SKM-1 (cell line): ENCODE data around the gene NF1.
"Not testable (repeated sequence)": the region's sequence is repeated elsewhere in the genome, so short reads cannot be mapped to it uniquely, and the experiment has no call there.

Source experiments
- DNase-seq: peaks from one replicate; lab custom pipeline; 2025; ENCODE audit not compliant: unreplicated experiment; lab: John Stamatoyannopoulos, UW

NF1 gene

DNA sequence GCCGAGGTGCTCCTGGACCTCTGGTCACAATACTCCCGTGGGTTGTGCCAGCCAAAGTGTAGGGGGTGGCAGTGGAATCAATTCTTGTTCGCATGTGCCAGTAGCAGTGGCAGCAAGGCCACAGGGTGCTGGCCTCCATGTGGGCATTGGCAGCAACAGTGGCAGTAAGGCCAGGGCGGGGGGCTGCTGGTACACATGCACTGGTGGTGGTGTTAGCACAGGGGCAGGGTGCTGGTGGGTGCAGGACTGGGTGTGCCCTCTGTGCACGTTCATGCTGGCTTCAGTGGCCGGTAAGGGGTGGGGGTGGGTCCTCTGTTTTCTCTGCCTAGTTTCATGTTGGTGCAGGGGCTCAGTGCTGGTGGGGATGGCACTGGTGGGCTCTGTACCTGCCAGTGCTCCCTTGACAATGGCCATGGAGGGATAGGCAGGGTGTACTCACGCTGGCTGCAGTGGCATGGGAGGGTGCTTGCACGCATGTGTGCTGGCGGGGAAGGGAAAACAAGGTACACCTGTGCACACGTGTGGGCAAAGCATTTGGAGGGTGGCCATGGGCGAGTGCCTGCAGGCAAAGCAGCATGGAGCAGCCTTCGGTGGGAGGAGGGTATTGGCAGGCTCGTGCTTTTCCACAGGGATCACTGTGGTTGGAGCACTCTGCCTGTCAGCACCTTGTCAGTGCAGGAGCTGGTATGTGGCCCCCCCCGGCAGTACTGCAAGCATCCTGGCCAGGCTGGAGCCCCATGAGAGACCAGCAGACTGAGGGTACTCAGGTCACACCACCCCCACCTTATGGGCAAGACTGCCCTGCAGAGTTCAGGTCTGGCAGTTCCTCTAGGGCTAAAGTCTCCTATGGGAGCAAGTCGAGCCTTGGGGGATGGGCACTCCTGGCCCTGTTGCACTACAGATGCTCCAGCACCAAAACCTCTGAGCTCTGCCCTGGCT lies 35.8 kb downstream of the NF1 start:
- no peak for DNase-seq

DNA sequence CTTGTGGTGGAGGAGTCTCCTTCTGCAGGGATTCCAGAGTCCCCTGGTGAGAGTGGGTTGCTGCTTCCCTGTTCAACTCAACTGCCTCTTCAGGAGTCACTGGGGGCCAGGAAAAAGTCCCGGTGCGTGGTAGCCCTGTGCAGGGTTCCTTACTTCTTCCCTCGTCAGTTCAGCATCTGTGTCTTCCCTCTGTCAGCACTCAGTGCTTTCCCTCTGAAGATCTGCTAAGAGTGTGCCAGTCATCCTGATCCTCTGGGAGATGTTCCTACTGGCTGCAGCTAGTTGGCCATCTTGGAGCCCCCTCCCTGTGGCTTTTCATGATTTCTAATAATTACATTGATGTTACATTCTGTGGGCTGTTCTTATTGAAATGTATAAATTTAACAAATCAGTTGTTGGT lies 36.5 kb downstream of the NF1 start:
- DNase-seq = no peak

DNA sequence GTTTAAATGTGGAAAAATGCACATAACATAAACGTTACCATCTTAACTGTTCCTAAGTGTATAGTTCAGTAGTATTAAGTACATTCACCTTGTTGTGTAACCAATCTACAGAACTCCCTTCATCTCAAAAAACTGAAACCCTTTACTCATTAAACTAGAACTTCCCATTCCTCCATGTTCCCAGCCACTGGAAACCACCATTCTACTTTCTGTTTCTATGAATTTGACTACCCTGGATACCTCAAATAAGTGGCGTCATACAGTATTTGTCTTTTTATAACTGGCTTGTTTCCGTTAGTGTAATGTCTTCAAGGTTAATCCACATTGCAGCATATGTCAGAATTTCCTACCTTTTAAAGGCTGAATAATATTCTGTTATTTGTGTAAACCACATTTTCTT lies 38.2 kb downstream of the NF1 start:
- DNase-seq = no peak

DNA sequence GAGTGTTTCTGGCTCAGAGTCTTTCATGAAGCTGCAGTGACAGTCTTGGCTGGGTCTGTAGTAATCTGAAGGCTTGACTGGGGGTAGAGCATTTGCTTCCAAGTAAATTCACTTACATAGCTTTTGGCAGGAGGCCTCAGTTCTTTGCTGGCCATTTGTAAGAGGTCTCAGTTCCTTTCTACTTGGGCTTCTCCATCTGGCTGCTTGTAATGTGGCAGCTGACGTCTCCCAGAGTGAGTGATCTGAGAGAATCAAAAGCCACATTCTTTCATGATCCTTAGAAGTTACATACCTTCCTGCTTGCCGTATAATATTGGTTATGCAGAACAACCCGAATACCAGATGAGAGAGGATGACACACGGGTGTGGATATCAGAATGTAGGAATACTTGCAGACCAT lies 39.8 kb downstream of the NF1 start:
- DNase-seq = no peak

DNA sequence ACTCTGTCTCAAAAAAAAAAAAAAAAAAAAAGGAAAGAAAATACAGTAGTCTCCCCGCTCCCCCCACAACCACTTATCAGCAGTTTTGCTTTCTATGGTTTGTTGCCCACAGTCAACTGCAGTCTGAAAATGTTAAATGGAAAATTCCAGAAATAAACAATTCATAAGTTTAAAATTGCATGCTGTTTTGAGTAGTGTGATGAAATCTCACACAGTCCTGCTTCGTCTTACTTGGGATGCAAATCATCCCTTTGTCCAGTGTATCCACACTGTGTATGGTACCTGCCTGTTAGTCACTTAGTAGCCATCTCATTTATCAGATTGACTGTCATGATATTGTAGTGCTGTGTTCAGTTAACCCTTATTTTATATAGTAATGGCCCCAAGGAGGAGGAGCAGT lies 41.5 kb downstream of the NF1 start:
- DNase-seq = no peak

DNA sequence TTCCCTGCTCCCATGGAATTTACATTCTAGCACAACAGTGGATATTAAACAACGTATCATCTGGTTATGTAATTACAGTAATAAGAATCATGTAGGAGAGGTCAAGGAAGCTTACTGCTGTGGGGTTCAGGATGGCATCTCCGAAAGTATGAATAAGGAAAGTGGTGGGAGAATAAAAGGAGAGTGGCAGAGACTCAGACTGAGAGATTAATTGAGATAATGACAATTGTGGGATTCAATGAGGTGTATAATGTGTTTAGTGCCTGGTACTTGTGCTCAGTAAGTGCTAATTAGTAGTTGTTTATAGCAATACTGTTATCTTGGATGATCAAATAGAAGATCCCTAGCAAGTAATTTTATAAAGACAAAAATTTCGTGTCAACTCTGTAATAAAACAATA lies 45.3 kb downstream of the NF1 start:
- no peak for DNase-seq

DNA sequence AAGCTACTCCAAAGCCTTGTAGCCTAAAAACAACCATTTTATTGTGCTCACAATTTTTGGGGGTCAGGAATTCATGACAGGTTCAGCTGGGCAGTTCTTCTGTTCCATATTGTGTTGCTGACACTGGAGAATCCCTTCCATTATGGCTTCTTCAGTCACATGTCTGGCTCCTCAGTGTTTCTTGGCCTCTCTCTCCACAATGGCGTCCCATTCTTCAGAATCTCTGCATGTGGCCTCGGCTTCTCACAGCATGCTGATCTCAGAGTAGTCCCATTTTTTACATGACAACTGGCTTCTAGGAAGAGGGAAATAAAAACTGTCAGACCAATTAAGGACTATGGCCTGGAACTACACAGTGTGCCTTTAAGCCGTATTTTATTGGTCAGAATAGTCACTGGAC lies 49.7 kb downstream of the NF1 start:
- no peak for DNase-seq

DNA sequence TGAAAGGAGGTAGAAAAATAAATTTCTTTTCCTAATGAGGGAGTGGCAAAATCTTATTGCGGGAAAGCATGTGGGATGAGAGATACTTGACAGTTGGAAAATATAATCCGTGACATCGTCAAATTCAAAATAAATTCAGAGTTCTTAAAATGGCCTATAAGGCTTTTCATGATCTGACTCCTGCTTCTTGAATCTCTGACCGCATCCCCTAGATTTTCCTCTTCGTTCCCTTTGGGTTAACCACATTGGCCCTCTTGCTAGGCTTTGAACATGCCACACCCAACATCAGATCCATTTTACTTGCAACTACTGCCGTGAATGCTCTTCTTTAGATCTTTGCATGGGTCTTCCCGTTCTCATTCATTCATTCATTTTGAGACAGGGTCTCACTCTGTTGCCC lies 50.1 kb downstream of the NF1 start:
- no peak for DNase-seq

DNA sequence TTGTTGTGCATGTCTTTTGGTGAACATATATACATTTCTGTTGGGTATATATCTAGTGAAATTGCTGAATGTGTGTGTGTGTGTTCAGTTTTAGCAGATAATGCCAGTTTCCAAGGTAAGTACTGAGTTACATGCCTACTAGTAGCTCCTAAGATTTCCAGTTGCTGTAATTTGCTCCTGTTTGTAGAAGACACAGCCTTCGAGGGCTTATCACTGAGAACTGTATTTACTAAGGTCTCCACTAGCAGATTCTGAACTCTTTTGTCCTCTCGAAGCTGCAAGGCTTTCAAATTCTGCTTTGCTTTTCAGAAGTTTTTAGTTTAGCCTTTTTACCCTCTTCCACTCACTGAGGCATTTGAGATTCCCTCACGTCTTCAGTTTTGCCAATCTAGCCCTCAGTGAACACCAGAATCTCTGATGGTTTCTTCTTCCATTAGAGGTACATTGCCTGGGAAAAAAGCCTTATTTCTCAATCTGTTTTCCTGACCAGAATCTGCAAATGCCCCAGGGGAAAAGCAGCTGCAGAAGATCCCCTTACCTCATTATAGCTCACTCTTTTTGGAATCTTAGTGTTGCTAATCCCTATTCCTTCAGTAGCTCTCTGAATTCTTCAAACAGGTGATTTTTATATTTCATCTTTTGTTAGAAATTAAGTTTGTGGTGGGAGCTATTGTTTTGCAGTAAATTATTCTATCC lies 52.9 kb downstream of the NF1 start:
- DNase-seq = no peak

DNA sequence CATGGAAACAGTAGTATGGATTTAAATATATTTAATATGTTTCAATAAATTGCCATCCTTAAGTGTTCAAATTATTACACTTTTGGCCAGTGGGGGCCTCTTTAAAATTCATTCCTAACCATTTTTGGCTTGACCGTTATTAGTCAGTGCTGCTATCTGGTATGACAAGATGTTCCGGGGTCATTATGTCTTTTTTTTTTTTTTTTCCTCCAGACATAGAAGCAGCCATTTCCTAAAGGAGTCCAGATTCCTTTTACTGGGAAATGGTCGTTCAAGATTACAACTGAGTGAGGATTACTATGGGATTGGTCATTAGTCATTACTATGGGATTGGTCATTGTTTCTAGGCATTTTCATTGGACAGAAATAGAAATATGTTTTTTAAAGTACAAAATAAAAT lies 53.4 kb downstream of the NF1 start:
- no peak for DNase-seq

DNA sequence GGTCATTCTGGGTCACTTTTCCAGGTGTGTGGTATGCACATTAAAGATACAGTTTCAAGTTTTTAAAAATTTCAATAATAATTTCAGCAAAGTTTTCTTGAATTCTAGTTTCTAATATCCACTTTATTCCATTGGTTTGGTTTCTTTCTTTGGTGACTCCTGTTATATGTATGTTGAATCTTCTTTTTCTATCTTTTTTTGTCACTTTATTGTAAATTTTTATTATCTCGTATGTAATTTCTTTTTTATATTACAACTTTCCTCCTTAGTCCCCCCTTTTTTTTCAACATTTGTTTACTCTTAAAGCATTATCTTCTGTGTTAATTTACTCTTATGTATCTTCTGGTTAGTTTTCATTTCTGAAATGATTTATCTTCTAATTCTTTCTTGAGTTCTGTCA lies 57.5 kb downstream of the NF1 start:
- DNase-seq = no peak

DNA sequence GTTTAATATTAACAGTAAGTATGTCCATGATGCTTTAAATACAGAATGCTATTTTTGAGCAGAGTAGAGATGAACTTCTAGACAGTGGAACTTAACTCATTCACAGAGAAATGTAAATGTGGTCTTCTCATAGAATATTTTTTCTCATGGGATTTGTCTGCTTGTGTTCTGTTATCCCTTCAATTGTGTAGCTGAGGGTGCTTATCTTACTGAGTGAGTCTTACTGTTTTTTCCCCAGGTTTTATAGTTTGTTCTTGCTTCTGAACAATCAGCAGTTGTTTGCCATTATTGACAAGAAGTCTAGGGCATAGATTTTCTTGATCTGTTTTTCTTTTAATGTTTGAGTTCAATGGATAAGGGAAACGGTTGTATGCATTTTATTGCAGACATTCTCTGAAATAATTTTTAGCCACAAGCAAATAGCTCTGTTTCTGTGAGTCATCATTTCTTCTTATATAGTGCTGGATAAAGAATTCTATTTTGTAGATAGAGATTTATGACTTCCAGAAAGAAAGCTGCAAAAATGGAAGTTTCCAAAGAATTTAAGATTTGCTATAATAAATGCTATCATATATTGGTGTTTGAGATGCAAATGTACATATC lies 60.5 kb downstream of the NF1 start:
- DNase-seq = no peak

DNA sequence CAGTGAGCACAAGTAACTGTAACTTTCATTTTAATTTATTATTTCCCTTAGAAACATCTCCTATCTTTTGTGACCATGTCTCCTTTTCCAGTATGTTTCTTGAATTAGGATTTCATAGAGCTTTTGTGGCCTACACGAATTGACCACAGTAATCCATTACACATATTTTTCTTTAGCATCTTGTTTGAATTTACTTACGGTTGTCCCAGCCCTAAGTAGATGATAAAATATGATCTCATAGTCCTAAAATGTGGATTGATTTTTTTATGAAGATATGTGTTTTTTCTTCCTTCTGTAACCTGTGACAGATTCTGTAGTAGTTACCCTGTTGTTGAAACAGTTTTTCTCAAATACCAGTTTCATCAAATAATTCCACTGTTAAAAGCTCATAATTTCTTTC lies 61.5 kb downstream of the NF1 start:
- DNase-seq = no peak

DNA sequence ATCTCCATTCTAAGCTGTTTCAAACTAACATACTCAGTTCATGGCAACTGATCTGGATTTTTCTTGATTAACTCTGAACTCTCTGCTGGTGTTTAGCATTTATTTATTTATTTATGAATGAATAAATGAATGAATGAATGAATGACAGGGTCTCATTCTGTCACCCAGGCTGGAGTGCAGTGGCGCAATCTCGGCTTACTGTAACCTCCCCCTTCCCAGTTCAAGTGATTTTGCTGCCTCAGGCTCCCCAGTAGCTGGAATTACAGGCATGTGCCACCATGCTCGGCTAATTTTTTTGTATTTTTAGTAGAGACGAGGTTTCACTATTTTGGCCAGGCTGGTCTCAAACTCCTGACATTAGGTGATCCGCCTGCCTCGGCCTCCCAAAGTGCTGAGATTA lies 62.1 kb downstream of the NF1 start:
- not testable (repeated sequence) for DNase-seq

DNA sequence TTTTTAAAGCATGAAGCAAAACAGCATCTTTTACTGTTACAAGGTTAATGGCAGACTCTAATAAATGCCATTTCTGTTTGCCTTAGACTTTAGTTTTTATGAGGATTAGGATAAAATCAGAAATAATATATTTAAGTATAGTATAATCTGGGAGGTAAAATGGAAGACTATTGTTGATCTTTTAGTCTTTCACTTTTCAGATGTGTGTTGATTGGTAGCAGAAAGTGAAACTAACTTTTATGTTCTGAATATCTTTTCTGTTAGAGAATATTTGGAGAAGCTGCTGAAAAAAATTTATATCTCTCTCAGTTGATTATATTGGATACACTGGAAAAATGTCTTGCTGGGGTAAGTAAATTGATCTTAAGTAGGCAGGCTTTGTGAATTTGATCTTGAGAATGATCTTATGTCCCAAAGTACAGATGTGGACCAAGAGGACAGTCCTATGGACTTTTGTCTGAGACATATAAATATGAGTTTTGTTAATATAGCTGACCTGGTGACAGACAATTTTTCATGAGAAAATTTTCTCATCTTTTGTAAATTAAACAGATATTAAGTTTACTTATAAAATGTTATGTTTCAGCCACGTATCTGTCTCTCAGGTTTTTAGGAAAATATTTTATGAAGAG lies 64.1 kb downstream of the NF1 start:
- no peak for DNase-seq

DNA sequence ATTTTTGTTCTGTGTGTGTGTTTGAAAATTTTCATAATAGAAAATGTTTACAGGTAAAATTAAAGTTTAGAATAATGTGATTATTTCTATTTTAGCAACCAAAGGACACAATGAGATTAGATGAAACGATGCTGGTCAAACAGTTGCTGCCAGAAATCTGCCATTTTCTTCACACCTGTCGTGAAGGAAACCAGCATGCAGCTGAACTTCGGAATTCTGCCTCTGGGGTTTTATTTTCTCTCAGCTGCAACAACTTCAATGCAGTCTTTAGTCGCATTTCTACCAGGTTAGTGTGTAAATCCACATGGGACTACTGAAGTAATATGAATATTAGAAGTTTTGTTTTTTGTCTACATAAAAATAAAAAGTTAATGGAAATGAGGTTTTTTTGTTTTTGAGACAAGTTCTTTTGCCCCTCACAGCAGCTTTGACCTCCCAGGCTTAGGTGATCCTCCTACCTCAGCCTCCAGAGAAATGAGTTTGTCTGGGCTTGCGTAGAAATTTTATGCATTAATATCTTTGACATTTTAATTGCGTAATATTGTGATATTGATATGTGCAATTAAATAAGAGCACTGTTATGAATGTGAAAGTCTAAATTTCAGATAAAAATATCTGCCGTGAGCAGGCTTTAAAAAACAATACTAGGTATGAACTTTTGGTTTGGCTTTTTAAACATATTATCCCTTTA lies 68.5 kb downstream of the NF1 start:
- no peak for DNase-seq

DNA sequence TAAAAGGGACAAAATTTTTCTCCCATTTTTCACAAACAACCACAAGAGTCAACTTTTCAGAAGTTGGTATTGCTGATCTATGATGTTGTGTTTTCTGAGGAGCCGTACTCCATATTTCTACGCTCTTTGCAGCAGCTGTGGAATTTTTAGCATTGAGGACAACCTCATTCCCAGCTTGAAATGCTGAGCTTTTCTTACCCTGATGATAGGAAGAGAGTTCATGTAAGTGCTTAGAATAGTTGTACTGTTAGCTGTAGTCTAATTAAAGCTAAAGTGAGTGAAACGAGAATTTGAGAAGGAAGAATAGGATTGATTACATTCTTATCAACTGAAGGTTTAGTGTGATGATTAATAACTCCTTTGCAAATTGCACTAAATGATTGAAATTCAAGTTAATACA lies 72.3 kb downstream of the NF1 start:
- no peak for DNase-seq

DNA sequence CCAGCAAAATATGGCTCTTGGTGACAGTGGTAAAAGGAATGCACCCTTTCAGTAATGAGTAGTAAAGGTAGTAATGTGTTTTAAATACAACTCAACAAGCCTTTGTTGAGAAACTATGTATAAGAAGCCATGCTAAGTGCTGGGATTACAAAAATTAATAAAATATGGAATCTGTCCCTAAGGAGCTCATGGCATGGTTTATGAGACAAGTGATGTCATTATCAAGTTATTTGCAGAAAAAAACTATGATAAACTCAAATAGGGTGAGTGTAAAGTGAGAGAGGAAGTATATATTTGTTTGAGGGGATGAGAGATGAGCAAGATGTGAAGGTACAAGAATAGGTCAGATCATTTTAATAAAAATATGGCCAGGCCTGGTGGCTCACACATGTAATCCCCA lies 76.9 kb downstream of the NF1 start:
- DNase-seq = no peak

DNA sequence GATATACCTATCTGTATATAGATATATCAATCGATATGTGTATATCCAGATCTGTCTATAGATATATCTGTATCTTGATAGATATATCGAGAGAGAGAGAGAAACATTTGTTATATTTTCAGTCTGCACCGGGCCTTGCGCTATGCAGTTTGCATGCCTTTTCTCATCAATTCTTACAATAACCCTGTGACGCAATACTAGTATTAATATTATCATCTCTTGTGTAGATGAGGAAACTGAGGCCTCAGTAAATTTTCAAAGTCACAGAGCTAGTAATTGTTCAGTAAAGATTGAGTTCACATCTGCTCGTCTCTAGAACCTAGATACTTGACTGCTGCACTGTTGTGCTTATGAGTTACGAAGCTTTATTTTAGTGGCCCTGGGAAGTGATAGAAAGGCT lies 77.6 kb downstream of the NF1 start:
- no peak for DNase-seq

DNA sequence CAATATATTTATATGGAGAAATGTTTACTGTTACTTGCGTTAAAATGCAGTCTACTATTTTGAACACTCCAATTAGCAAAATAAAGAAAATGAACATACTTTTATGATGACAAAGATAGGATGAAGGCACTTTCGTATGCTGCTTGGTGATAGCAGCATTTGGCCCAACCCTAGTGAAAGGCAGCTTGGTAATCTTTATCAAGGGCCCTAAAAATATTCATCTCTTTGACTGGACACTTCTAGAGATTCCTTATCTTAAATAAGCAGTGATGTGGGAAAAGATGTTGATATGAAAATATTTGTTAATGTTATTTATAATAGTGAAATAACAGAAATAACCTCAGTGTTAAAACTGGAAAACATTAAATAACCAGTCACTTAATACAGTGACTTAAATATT lies 79.4 kb downstream of the NF1 start:
- DNase-seq = no peak

DNA sequence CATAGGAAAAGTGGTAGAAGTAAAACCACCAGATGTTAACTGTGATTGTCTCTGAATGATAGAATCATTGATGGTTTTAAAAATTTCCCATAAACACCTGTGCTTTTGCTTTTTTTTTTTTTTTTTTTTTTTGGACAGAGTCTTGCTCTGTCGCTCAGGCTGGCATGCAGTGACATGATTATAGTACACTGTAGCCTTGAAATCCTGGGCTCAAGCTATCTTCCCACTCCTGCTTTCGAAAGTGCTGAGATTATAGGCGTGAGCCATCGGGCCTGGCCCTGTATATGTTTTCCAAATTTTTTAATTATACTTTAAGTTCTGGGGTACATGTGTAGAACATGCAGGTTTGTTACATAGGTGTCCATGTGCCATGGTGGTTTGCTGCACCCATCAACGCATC lies 80.5 kb downstream of the NF1 start:
- no peak for DNase-seq
